HFFc6 (cell line): ENCODE measurements around the gene NPAS3. TPM values are rescaled to one million over a fixed set of nuclear protein-coding genes. Genes with fewer than 3 reads are reported as not detected.
A peak's percentile ranks its signal among the peaks of the same experiment; 100 is the strongest.

Experiments used
- DNase-seq: peaks from one replicate; pipeline ENCODE4 v3.0.0-alpha.2; 2018
- H3K27ac Mint-ChIP-seq: 2 replicates; pipeline ENCODE4 v1.8.0; 2020; ENCODE audit warnings: mild to moderate bottlenecking, mixed read lengths
- H3K27me3 Mint-ChIP-seq: 2 replicates; pipeline ENCODE4 v1.8.0; 2021; ENCODE audit warnings: mild to moderate bottlenecking, moderate library complexity, mixed read lengths; ENCODE audit not compliant: insufficient read depth
- H3K36me3 Mint-ChIP-seq: 2 replicates; pipeline ENCODE4 v1.8.0; 2021; ENCODE audit warnings: low read depth, mixed read lengths
- H3K4me1 Mint-ChIP-seq: 2 replicates; pipeline ENCODE4 v1.8.0; 2020; ENCODE audit warnings: low read depth, mixed read lengths
- H3K4me3 Mint-ChIP-seq: 2 replicates; pipeline ENCODE4 v1.8.0; 2020; ENCODE audit warnings: mild to moderate bottlenecking, moderate library complexity, mixed read lengths
- H3K9me3 Mint-ChIP-seq: 2 replicates; pipeline ENCODE4 v1.8.0; 2020; ENCODE audit warnings: mild to moderate bottlenecking, mixed read lengths
- CTCF ChIP-seq: fragments of 200-600 bp; sonication (generic); IDR thresholded peaks from 2 replicates; pipeline ENCODE4 v1.5.0; 2021; ENCODE audit warnings: antibody characterized with exemption, mild to moderate bottlenecking
- total RNA-seq, 6 experiments: library from RNA; stranded (reverse); fragmentation: NEBNext Ultra II Directional; extraction: Animal tissue kit (Norgen Biotek cat#: 25700); gene quantifications; 2 replicates in 1 of 6; 3 replicates in 5 of 6; pipeline ENCODE4 v1.2.3, GENCODE V29; 2021

The NPAS3 gene
- total RNA-seq, 6 experiments from 2014 or later: not detected

GRCh38 chr14:33849455-33849801 is 910.7 kb downstream of the NPAS3 start:
- Mint-ChIP-seq H3K27me3 (peaks cover 1% of the 10 kb centered on the region; the same call in 1 of the 2 replicates), H3K36me3 (no peaks in the 10 kb centered on the region), H3K4me3 (no peak overlapping the region), H3K27ac (no peak overlapping the region), H3K9me3 (peaks cover 6% of the 10 kb centered on the region; the same call in 1 of the 2 replicates), H3K4me1 (no peaks in the 10 kb centered on the region)
- no peak for DNase-seq
- TF ChIP-seq CTCF: peak; percentile 31; the same call in 1 of the 2 replicates

- DNase-seq: no peak
- Mint-ChIP-seq H3K4me1 (no peaks in the 10 kb centered on the region), H3K27me3 (peaks cover 1% of the 10 kb centered on the region; the same call in 1 of the 2 replicates), H3K36me3 (no peaks in the 10 kb centered on the region), H3K9me3 (peaks cover 5% of the 10 kb centered on the region; the same call in 1 of the 2 replicates), H3K27ac (no peak overlapping the region), H3K4me3 (no peak overlapping the region)
- no peak for TF ChIP-seq CTCF
These were observed 912.1 kb downstream of the NPAS3 start for GRCh38 chr14:33850826-33851225.

GRCh38 chr14:33851366-33851765 is 912.7 kb downstream of the NPAS3 start:
- Mint-ChIP-seq H3K27ac (no peak overlapping the region), H3K36me3 (no peaks in the 10 kb centered on the region), H3K4me3 (no peak overlapping the region), H3K9me3 (no peaks in the 10 kb centered on the region; the same call in 1 of the 2 replicates), H3K27me3 (peaks cover 1% of the 10 kb centered on the region; the same call in 1 of the 2 replicates), H3K4me1 (no peaks in the 10 kb centered on the region)
- no peak for DNase-seq
- TF ChIP-seq CTCF: no peak

- Mint-ChIP-seq H3K27me3 (peaks cover 1% of the 10 kb centered on the region; the same call in 1 of the 2 replicates), H3K9me3 (no peaks in the 10 kb centered on the region)
These were observed 913.3 kb downstream of the NPAS3 start for GRCh38 chr14:33851931-33852330.

More at GRCh38 chr14:33851931-33852330, 913.3 kb downstream of the NPAS3 start:
- H3K4me1 Mint-ChIP-seq: no peaks in the 10 kb centered on the region
- TF ChIP-seq CTCF: no peak
- H3K36me3 Mint-ChIP-seq: no peaks in the 10 kb centered on the region
- H3K4me3 Mint-ChIP-seq: no peak overlapping the region
- H3K27ac Mint-ChIP-seq: no peak overlapping the region
- DNase-seq: no peak
